OCI-LY7 (cell line): ENCODE results near the gene ALDH1B1. TPM values are rescaled to one million over a fixed set of nuclear protein-coding genes. Genes with fewer than 3 reads are reported as not detected.

Experiments used
- BruUV-seq: library from RNA; stranded (reverse); fragments of 400-500 nt; replicated peaks from 2 replicates; lab custom pipeline; 2021; lab: Mats Ljungman, UMichigan
- CTCF ChIA-PET: fragments of 300-600 bp; sonication (Branson Sonifier 250); formaldehyde crosslinking; loops from one replicate; lab custom pipeline; 2022; ENCODE audit warnings: antibody characterized with exemption; ENCODE audit not compliant: unreplicated experiment; lab: Charles Lee
- POLR2A ChIA-PET: fragments of 300-600 bp; sonication (Branson Sonifier 250); formaldehyde crosslinking; loops from one replicate; lab custom pipeline; 2022; ENCODE audit warnings: antibody characterized with exemption; lab: Charles Lee
- DNase-seq: peaks from one replicate; pipeline ENCODE4 v3.0.0-alpha.2; 2015; ENCODE audit warnings: low spot score
- H2AFZ ChIP-seq: fragments of 200-600 bp; sonication (generic), shearing (Covaris generic); 2 replicates; pipeline ENCODE4 v1.6.1; 2014; ENCODE audit warnings: mild to moderate bottlenecking, antibody characterized with exemption, low read length, moderate library complexity
- H3K27ac ChIP-seq: fragments of 200-600 bp; sonication (generic); 2 replicates; pipeline ENCODE4 v1.5.1; 2014; ENCODE audit warnings: mixed run types, low read depth, mild to moderate bottlenecking, moderate library complexity, low read length, inconsistent platforms; ENCODE audit not compliant: poor library complexity, severe bottlenecking
- H3K36me3 ChIP-seq: fragments of 200-600 bp; sonication (generic); 2 replicates; pipeline ENCODE4 v1.6.1; 2014; ENCODE audit warnings: mild to moderate bottlenecking, antibody characterized with exemption, low read length, moderate library complexity, mixed read lengths; ENCODE audit not compliant: insufficient read depth
- H3K4me1 ChIP-seq: fragments of 200-600 bp; sonication (generic); 2 replicates; pipeline ENCODE4 v1.5.1; 2014; ENCODE audit warnings: mild to moderate bottlenecking, low read length; ENCODE audit not compliant: insufficient read depth, poor library complexity, severe bottlenecking
- H3K4me2 ChIP-seq: fragments of 200-600 bp; sonication (generic); 2 replicates; pipeline ENCODE4 v1.6.1; 2014; ENCODE audit warnings: mild to moderate bottlenecking, low read length
- H3K4me3 ChIP-seq: fragments of 200-600 bp; sonication (generic); 2 replicates; pipeline ENCODE4 v1.5.1; 2014; ENCODE audit warnings: mild to moderate bottlenecking, low read depth, low read length; ENCODE audit not compliant: poor library complexity, severe bottlenecking
- H3K79me2 ChIP-seq: fragments of 200-600 bp; sonication (generic); 2 replicates; pipeline ENCODE4 v1.6.1; 2016; ENCODE audit warnings: low read depth, mild to moderate bottlenecking, low read length, moderate library complexity, mixed read lengths; ENCODE audit not compliant: insufficient read depth
- H3K9me2 ChIP-seq: fragments of 200-600 bp; sonication (generic); 2 replicates; pipeline ENCODE4 v1.6.1; 2016; ENCODE audit warnings: mild to moderate bottlenecking, low read length, mixed read lengths; ENCODE audit not compliant: insufficient read depth
- H3K9me3 ChIP-seq: fragments of 200-600 bp; sonication (generic); 2 replicates; pipeline ENCODE4 v1.6.1; 2014; ENCODE audit warnings: mild to moderate bottlenecking, mixed run types, low read length, mixed read lengths
- H4K20me1 ChIP-seq: fragments of 200-600 bp; sonication (generic); 2 replicates; pipeline ENCODE4 v1.6.1; 2014; ENCODE audit warnings: mild to moderate bottlenecking, antibody characterized with exemption, low read length, moderate library complexity, mixed read lengths; ENCODE audit not compliant: insufficient read depth
- EZH2phosphoT487 ChIP-seq: fragments of 200-600 bp; sonication (generic); IDR thresholded peaks from 2 replicates; pipeline ENCODE4 v1.6.1; 2018; ENCODE audit warnings: low read depth, borderline replicate concordance, mild to moderate bottlenecking, mixed run types, antibody characterized with exemption, low read length, moderate library complexity, mixed read lengths
- intact Hi-C: fragments of 100-400 bp; cut with micrococcal nuclease; formaldehyde crosslinking; loops from one replicate; pipeline ENCODE4 v1.10.0; 2022; ENCODE audit not compliant: unreplicated experiment
- total RNA-seq, 2 experiments: library from RNA; depleted of rRNA in 1 of 2; stranded (reverse); fragments of >200 nt in 1 of 2; shearing (Covaris generic) in 1 of 2; gene quantifications; 2 replicates each; pipeline ENCODE4 v1.2.3, GENCODE V29; 2014 to 2022
- TF ChIP-seq, protein P1 (sequence below): fragments of 200-600 bp; sonication (generic); conservative IDR thresholded peaks from 2 replicates; pipeline ENCODE4 v1.5.1; 2014; ENCODE audit warnings: mild to moderate bottlenecking, antibody characterized with exemption, low read length, moderate library complexity, mixed read lengths

The ALDH1B1 gene
- total RNA-seq, 2 experiments from 2014 or later = 0.32 to 8.6 TPM

GRCh38 chr9:38443181-38443580 lies 50.7 kb downstream of the ALDH1B1 start:
- no TSS peak for BruUV-seq
- Histone ChIP-seq H3K79me2 (no peaks in the 10 kb centered on the region), H2AFZ (no peak overlapping the region), H3K4me2 (no peak overlapping the region), H3K9me2 (no peaks in the 10 kb centered on the region), H3K27ac (no peak overlapping the region), H3K4me1 (no peaks in the 10 kb centered on the region), H3K36me3 (no peaks in the 10 kb centered on the region), H4K20me1 (no peaks in the 10 kb centered on the region), H3K4me3 (no peak overlapping the region), H3K9me3 (no peaks in the 10 kb centered on the region)
- TF ChIP-seq, protein P1, sequence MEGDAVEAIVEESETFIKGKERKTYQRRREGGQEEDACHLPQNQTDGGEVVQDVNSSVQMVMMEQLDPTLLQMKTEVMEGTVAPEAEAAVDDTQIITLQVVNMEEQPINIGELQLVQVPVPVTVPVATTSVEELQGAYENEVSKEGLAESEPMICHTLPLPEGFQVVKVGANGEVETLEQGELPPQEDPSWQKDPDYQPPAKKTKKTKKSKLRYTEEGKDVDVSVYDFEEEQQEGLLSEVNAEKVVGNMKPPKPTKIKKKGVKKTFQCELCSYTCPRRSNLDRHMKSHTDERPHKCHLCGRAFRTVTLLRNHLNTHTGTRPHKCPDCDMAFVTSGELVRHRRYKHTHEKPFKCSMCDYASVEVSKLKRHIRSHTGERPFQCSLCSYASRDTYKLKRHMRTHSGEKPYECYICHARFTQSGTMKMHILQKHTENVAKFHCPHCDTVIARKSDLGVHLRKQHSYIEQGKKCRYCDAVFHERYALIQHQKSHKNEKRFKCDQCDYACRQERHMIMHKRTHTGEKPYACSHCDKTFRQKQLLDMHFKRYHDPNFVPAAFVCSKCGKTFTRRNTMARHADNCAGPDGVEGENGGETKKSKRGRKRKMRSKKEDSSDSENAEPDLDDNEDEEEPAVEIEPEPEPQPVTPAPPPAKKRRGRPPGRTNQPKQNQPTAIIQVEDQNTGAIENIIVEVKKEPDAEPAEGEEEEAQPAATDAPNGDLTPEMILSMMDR = no peak
- TF ChIP-seq EZH2phosphoT487 = no peak
- ChIA-PET CTCF (no interaction called here), POLR2A (interaction anchor here (0.5 kb wide), 1 partner anchor 287 kb away, joined by 3 read pairs; no protein-coding TSS in a partner anchor)
- intact Hi-C loops = no loop called here
- no peak for DNase-seq

- Histone ChIP-seq H3K4me1 (no peaks in the 10 kb centered on the region), H3K9me3 (no peaks in the 10 kb centered on the region), H3K27ac (no peak overlapping the region), H3K36me3 (no peaks in the 10 kb centered on the region), H3K79me2 (no peaks in the 10 kb centered on the region), H2AFZ (no peak overlapping the region), H3K9me2 (no peaks in the 10 kb centered on the region), H4K20me1 (no peaks in the 10 kb centered on the region), H3K4me2 (no peak overlapping the region), H3K4me3 (no peak overlapping the region)
- no peak for DNase-seq
- TF ChIP-seq, protein P1 = no peak
- TF ChIP-seq EZH2phosphoT487 = no peak
- ChIA-PET POLR2A (interaction anchor here (0.5 to 0.6 kb wide), 2 partner anchors 287 to 335 kb away, joined by 3 read pairs; no protein-coding TSS in a partner anchor), CTCF (no interaction called here)
- intact Hi-C loops = no loop called here
- no TSS peak for BruUV-seq
These were observed 51.1 kb downstream of the ALDH1B1 start for GRCh38 chr9:38443597-38443996.

- CTCF ChIA-PET = no interaction called here
These were observed 52.9 kb downstream of the ALDH1B1 start for GRCh38 chr9:38445154-38446043.

More at GRCh38 chr9:38445154-38446043, 52.9 kb downstream of the ALDH1B1 start:
- no peak overlapping the region for H3K27ac ChIP-seq
- H3K79me2 ChIP-seq = no peaks in the 10 kb centered on the region
- DNase-seq = peak; percentile 1
- TF ChIP-seq, protein P1 = no peak
- TF ChIP-seq EZH2phosphoT487 = no peak
- H3K4me1 ChIP-seq = no peaks in the 10 kb centered on the region
- no peaks in the 10 kb centered on the region for H3K9me2 ChIP-seq
- H3K9me3 ChIP-seq = no peaks in the 10 kb centered on the region
- H3K4me3 ChIP-seq = no peak overlapping the region
- no peak overlapping the region for H2AFZ ChIP-seq
- intact Hi-C loops = no loop called here
- no peaks in the 10 kb centered on the region for H4K20me1 ChIP-seq
- H3K36me3 ChIP-seq = no peaks in the 10 kb centered on the region
- POLR2A ChIA-PET = no interaction called here
- no peak overlapping the region for H3K4me2 ChIP-seq
- BruUV-seq = no TSS peak
